Epithelial cell of esophagus (primary cell): ENCODE results near the gene C2CD2L.
A peak's percentile ranks its signal among the peaks of the same experiment; 100 is the strongest.

Source experiments
- DNase-seq: peaks from one replicate; pipeline ENCODE4 v3.0.0; 2010; ENCODE audit warnings: low read depth
- H3K4me3 ChIP-seq: 2 replicates; pipeline ENCODE4 v1.5.1; 2011; ENCODE audit warnings: mild to moderate bottlenecking, low read length, control low read depth
- CTCF ChIP-seq: IDR thresholded peaks from 2 replicates; pipeline ENCODE4 v1.5.1; 2011; ENCODE audit warnings: low read depth, mild to moderate bottlenecking, low read length, control low read depth, inconsistent platforms; ENCODE audit not compliant: insufficient read depth; ENCODE audit errors: missing control alignments

Gene C2CD2L

GRCh38 chr11:119078675-119079420 lies 28.3 kb upstream of the C2CD2L start:
- H3K4me3 ChIP-seq = no peak overlapping the region
- DNase-seq = no peak
- TF ChIP-seq CTCF = no peak

GRCh38 chr11:119081682-119082260 lies 25.4 kb upstream of the C2CD2L start:
- DNase-seq = no peak
- no peak for TF ChIP-seq CTCF
- H3K4me3 ChIP-seq = no peak overlapping the region

- peak within 1 kb of the TSS; percentile 85 for H3K4me3 ChIP-seq
- TF ChIP-seq CTCF = no peak
- DNase-seq = peak; percentile 97
Observed at GRCh38 chr11:119084663-119085436, 22.3 kb upstream of the C2CD2L start, which contains the start of gene HMBS. Gene HMBS (plus strand): TSS chr11:119084881. CDS start chr11:119085034, 153 bp downstream.

- TF ChIP-seq CTCF = no peak
- DNase-seq = no peak
Observed at GRCh38 chr11:119085437-119085847, 21.7 kb upstream of the C2CD2L start.

GRCh38 chr11:119087123-119087522 lies 20.0 kb upstream of the C2CD2L start:
- H3K4me3 ChIP-seq = no peak overlapping the region
- TF ChIP-seq CTCF = no peak
- DNase-seq = no peak

More at GRCh38 chr11:119085437-119085847, 21.7 kb upstream of the C2CD2L start:
- H3K4me3 ChIP-seq = peak overlapping the region; percentile 85

- no peak for TF ChIP-seq CTCF
- no peak overlapping the region for H3K4me3 ChIP-seq
- DNase-seq = no peak
Observed at GRCh38 chr11:119087747-119088241, 19.4 kb upstream of the C2CD2L start.
